IMR-90 (cell line): Measurements from ENCODE around the gene PRTFDC1. TPM values are rescaled to one million over a fixed set of nuclear protein-coding genes. Genes with fewer than 3 reads are reported as not detected.

Experiments
- ATAC-seq: fragments of 200-7000 bp; cut with Tn5 transposase; 2 replicates; pipeline ENCODE4 v1.9.1; 2020; ENCODE audit warnings: low read depth, mild to moderate bottlenecking, moderate library complexity
- BruUV-seq: library from RNA; stranded (reverse); fragments of 400-500 nt; replicated peaks from 2 replicates; lab custom pipeline; 2021; lab: Mats Ljungman, UMichigan
- CTCF ChIA-PET: fragments of 300-600 bp; formaldehyde crosslinking; extraction: SDS; loops from one replicate; lab custom pipeline; 2021; ENCODE audit warnings: antibody characterized with exemption; lab: Yijun Ruan, JAX
- POLR2A ChIA-PET: fragments of 300-600 bp; sonication (Branson Sonifier 250); formaldehyde crosslinking; loops from one replicate; lab custom pipeline; 2022; ENCODE audit warnings: antibody characterized with exemption; ENCODE audit not compliant: unreplicated experiment; lab: Charles Lee
- DNase-seq: peaks from one replicate; pipeline ENCODE4 v3.0.0; 2013
- H2AFZ ChIP-seq: replicated peaks from 2 replicates; pipeline ENCODE3; 2013; ENCODE audit warnings: low read length, mild to moderate bottlenecking; ENCODE audit not compliant: poor library complexity
- H2AK5ac ChIP-seq: 2 replicates; pipeline ENCODE4 v1.6.1; 2013; ENCODE audit warnings: low read depth, low read length, inconsistent platforms
- H2AK9ac ChIP-seq: replicated peaks from 2 replicates; pipeline ENCODE3; 2013; ENCODE audit warnings: mild to moderate bottlenecking, low read depth, low read length, moderate library complexity; ENCODE audit not compliant: poor library complexity
- H2BK120ac ChIP-seq: 2 replicates; pipeline ENCODE4 v1.6.1; 2013; ENCODE audit warnings: low read depth, low read length, inconsistent platforms
- H2BK15ac ChIP-seq: 3 replicates; pipeline ENCODE4 v1.6.1; 2013; ENCODE audit warnings: low read depth, low read length, inconsistent platforms
- H2BK20ac ChIP-seq: 2 replicates; pipeline ENCODE4 v1.6.1; 2013; ENCODE audit warnings: low read depth, mild to moderate bottlenecking, inconsistent platforms, low read length, moderate library complexity
- H2BK5ac ChIP-seq: 2 replicates; pipeline ENCODE4 v1.6.1; 2013; ENCODE audit warnings: mild to moderate bottlenecking, low read depth, low read length, inconsistent platforms; ENCODE audit not compliant: poor library complexity, severe bottlenecking
- H3K14ac ChIP-seq: replicated peaks from 2 replicates; pipeline ENCODE4 v1.6.1; 2013; ENCODE audit warnings: low read depth, low read length, inconsistent platforms
- H3K18ac ChIP-seq: 2 replicates; pipeline ENCODE4 v1.6.1; 2013; ENCODE audit warnings: low read depth, low read length, control low read depth
- H3K23ac ChIP-seq: 2 replicates; pipeline ENCODE4 v1.6.1; 2013; ENCODE audit warnings: low read depth, low read length, inconsistent platforms
- H3K27ac ChIP-seq: 2 replicates; pipeline ENCODE4 v1.5.1; 2013; ENCODE audit warnings: mild to moderate bottlenecking, control low read depth, low read length; ENCODE audit not compliant: insufficient read depth
- H3K27me3 ChIP-seq: 2 replicates; pipeline ENCODE4 v1.6.1; 2013; ENCODE audit warnings: low read length; ENCODE audit not compliant: control insufficient read depth, insufficient read depth
- H3K36me3 ChIP-seq: 2 replicates; pipeline ENCODE4 v1.6.1; 2013; ENCODE audit warnings: low read length, mixed read lengths; ENCODE audit not compliant: control insufficient read depth, insufficient read depth
- H3K4ac ChIP-seq: 2 replicates; pipeline ENCODE4 v1.6.1; 2013; ENCODE audit warnings: low read depth, low read length, inconsistent platforms
- H3K4me1 ChIP-seq: 2 replicates; pipeline ENCODE4 v1.6.1; 2013; ENCODE audit warnings: low read length, mixed read lengths; ENCODE audit not compliant: control insufficient read depth, insufficient read depth
- H3K4me2 ChIP-seq: 2 replicates; pipeline ENCODE4 v1.6.1; 2013; ENCODE audit warnings: low read depth, mild to moderate bottlenecking, control low read depth, low read length, moderate library complexity
- H3K4me3 ChIP-seq: 2 replicates; pipeline ENCODE4 v1.5.1; 2013; ENCODE audit warnings: low read depth, mild to moderate bottlenecking, control low read depth, low read length, moderate library complexity; ENCODE audit not compliant: insufficient read depth
- H3K56ac ChIP-seq: 2 replicates; pipeline ENCODE4 v1.6.1; 2013; ENCODE audit warnings: low read length, inconsistent platforms; ENCODE audit not compliant: insufficient read depth; ENCODE audit errors: extremely low read depth
- H3K79me1 ChIP-seq, 2 experiments: 2 replicates each; pipeline ENCODE4 v1.6.1; 2013; ENCODE audit warnings: low read length in 2 of 2, inconsistent platforms in 1 of 2, low read depth in 1 of 2
- H3K9ac ChIP-seq: 2 replicates; pipeline ENCODE4 v1.6.1; 2013; ENCODE audit warnings: low read depth, low read length, control low read depth
- H3K9me1 ChIP-seq: 2 replicates; pipeline ENCODE4 v1.6.1; 2013; ENCODE audit warnings: low read length, inconsistent platforms; ENCODE audit not compliant: insufficient read depth
- H3K9me3 ChIP-seq: 2 replicates; pipeline ENCODE4 v1.6.1; 2013; ENCODE audit warnings: low read length; ENCODE audit not compliant: control insufficient read depth, insufficient read depth
- H4K20me1 ChIP-seq: 2 replicates; pipeline ENCODE4 v1.6.1; 2013; ENCODE audit warnings: low read length, inconsistent platforms; ENCODE audit not compliant: insufficient read depth
- H4K5ac ChIP-seq: 2 replicates; pipeline ENCODE4 v1.6.1; 2013; ENCODE audit warnings: mild to moderate bottlenecking, low read depth, low read length, control low read depth
- H4K8ac ChIP-seq, 2 experiments: 2 replicates each; pipeline ENCODE4 v1.6.1; 2013; ENCODE audit warnings: low read depth in 2 of 2, low read length in 2 of 2, control low read depth in 1 of 2, inconsistent platforms in 1 of 2
- H4K91ac ChIP-seq: 2 replicates; pipeline ENCODE4 v1.6.1; 2013; ENCODE audit warnings: low read depth, low read length, inconsistent platforms; ENCODE audit not compliant: insufficient read depth
- BHLHE40 ChIP-seq: fragments of 150-350 bp; IDR thresholded peaks from 2 replicates; pipeline ENCODE4 v1.6.1; 2016; ENCODE audit warnings: mild to moderate bottlenecking, low read depth, low read length
- CEBPB ChIP-seq: IDR thresholded peaks from 2 replicates; pipeline ENCODE4 v1.6.1; 2012; ENCODE audit warnings: low read depth, low read length, improper control_type of control experiment
- CHD1 ChIP-seq: IDR thresholded peaks from 2 replicates; pipeline ENCODE4 v1.6.1; 2012; ENCODE audit warnings: low read depth, low read length, improper control_type of control experiment
- CTCF ChIP-seq: conservative IDR thresholded peaks from 2 replicates; pipeline ENCODE4 v1.5.1; 2012; ENCODE audit warnings: mild to moderate bottlenecking, low read depth, low read length, improper control_type of control experiment
- ELK1 ChIP-seq: fragments of 150-350 bp; IDR thresholded peaks from 2 replicates; pipeline ENCODE4 v1.6.1; 2016; ENCODE audit warnings: low read depth, mild to moderate bottlenecking, low read length, moderate library complexity, borderline replicate concordance
- MAFK ChIP-seq: IDR thresholded peaks from 2 replicates; pipeline ENCODE4 v1.6.1; 2012; ENCODE audit warnings: low read depth, low read length, improper control_type of control experiment
- MAZ ChIP-seq: IDR thresholded peaks from 2 replicates; pipeline ENCODE4 v1.6.1; 2012; ENCODE audit warnings: low read depth, mild to moderate bottlenecking, low read length, improper control_type of control experiment, moderate library complexity, borderline replicate concordance
- POLR2A ChIP-seq: IDR thresholded peaks from 2 replicates; pipeline ENCODE4 v1.6.1; 2012; ENCODE audit warnings: mild to moderate bottlenecking, low read depth, low read length
- RAD21 ChIP-seq: IDR thresholded peaks from 2 replicates; pipeline ENCODE4 v1.6.1; 2012; ENCODE audit warnings: low read length, improper control_type of control experiment
- RCOR1 ChIP-seq: IDR thresholded peaks from 2 replicates; pipeline ENCODE4 v1.6.1; 2012; ENCODE audit warnings: mild to moderate bottlenecking, low read length, improper control_type of control experiment; ENCODE audit not compliant: insufficient replicate concordance
- dilution Hi-C: fragments of 300-500 bp; cut with HindIII; formaldehyde crosslinking; loops from one replicate; pipeline ENCODE4 v1.14.3; 2018; ENCODE audit warnings: low sequenced_read_pairs; ENCODE audit not compliant: unreplicated experiment
- in situ Hi-C: fragments of 300-500 bp; cut with MboI; formaldehyde crosslinking; loops from 3 replicates; pipeline ENCODE4 v1.14.3; 2019; ENCODE audit warnings: low sequenced_read_pairs, inconsistent platforms, mixed read lengths
- intact Hi-C: fragments of 100-400 bp; cut with micrococcal nuclease; formaldehyde crosslinking; loops from 2 replicates; pipeline ENCODE4 v1.10.0; 2022
- polyA plus RNA-seq, 3 experiments: library from polyadenylated mRNA; depleted of rRNA; stranded (reverse); fragments of >200 nt; gene quantifications; 2 replicates each; pipeline ENCODE4 v1.2.3, GENCODE V29; 2012; ENCODE audit warnings: low replicate concordance in 1 of 3
- total RNA-seq: library from RNA; depleted of rRNA; stranded (reverse); fragments of >200 nt; gene quantifications from 2 replicates; pipeline ENCODE4 v1.2.3, GENCODE V29; 2012

PRTFDC1 gene
- total and polyA plus RNA-seq, 2 of the 4 experiments (the other 2 are of a cell fraction) = 12.3 to 17.9 TPM

GRCh38 chr10:24910574-24910973, 41.8 kb downstream of the PRTFDC1 start:
- 0 out of 2 replicates have a peak, but pooled peaks cover 1% of the 10 kb centered on the region for H3K4me1 ChIP-seq
- no peak overlapping the region for H2AK5ac ChIP-seq
- ChIA-PET CTCF (interaction anchor here (0.6 kb wide), 1 partner anchor 10 kb away, joined by 6 read pairs; no protein-coding TSS in a partner anchor), POLR2A (no interaction called here)
- no peak overlapping the region for H2BK5ac ChIP-seq
- no TSS peak for BruUV-seq
- H3K79me1 ChIP-seq = peaks cover 0 to 8% of the 10 kb centered on the region in 2 experiments; a peak in 1 of 4 replicates
- no peak overlapping the region for H2AK9ac ChIP-seq
- H2AFZ ChIP-seq = no peak overlapping the region
- H4K20me1 ChIP-seq = no peaks in the 10 kb centered on the region
- no peak for ATAC-seq
- H4K91ac ChIP-seq = no peak overlapping the region
- intact Hi-C loops = no loop called here
- H3K56ac ChIP-seq = no peak overlapping the region
- no peak overlapping the region for H3K4me3 ChIP-seq
- no peak overlapping the region for H4K5ac ChIP-seq
- no peak overlapping the region for H3K4ac ChIP-seq
- H3K27me3 ChIP-seq = no peaks in the 10 kb centered on the region
- TF ChIP-seq MAZ (no peak), MAFK (no peak), RAD21 (no peak), RCOR1 (no peak), CHD1 (no peak), ELK1 (no peak), POLR2A (no peak), CEBPB (no peak), BHLHE40 (no peak), CTCF (no peak)
- no peak overlapping the region for H4K8ac ChIP-seq
- no peaks in the 10 kb centered on the region for H3K9me3 ChIP-seq
- no peak overlapping the region for H2BK20ac ChIP-seq
- no peak overlapping the region for H2BK15ac ChIP-seq
- no peak overlapping the region for H3K23ac ChIP-seq
- H3K9ac ChIP-seq = no peak overlapping the region
- no peaks in the 10 kb centered on the region for H3K36me3 ChIP-seq
- in situ Hi-C loops = no loop called here
- H3K9me1 ChIP-seq = peaks cover 7% of the 10 kb centered on the region; the same call in 1 of the 2 replicates
- no peak overlapping the region for H3K18ac ChIP-seq
- dilution Hi-C loops = no loop called here
- no peak for DNase-seq
- no peak overlapping the region for H3K27ac ChIP-seq
- H3K14ac ChIP-seq = no peak overlapping the region
- H2BK120ac ChIP-seq = no peak overlapping the region
- no peak overlapping the region for H3K4me2 ChIP-seq
